ENCODE measurements around the gene KLF13.

KLF13 gene

GRCh38 chr15:31373096-31373865, 46.6 kb downstream of the KLF13 start:
- no peak overlapping the region for H3K4me3 ChIP-seq (ENCODE audit: low read depth, low read length)
- TF ChIP-seq CTCF (IDR thresholded peaks at IDR 0.05; ENCODE audit: borderline replicate concordance, insufficient read depth, low read depth, low read length): no peak

DNA sequence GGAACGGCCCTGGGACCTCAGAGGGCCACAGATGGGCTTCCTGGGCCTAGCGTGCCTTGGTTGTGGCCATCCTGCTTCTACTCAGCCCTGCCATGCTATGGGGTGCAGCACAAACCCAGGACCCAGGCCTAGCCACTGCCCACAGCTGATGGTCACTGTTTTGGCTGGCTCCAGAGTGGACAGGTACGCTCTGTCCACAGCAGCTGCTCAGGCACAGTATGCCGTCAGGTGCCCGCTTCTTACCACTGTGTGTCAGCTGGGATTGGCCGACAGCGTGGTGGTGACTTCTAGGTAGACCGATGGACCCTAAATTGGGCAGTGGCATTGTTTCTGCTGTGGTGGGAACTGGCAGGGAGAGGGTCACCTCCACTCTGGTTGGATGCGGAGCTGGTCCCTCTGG, 47.3 kb downstream of the KLF13 start:
- TF ChIP-seq CTCF (IDR thresholded peaks at IDR 0.05; ENCODE audit: borderline replicate concordance, insufficient read depth, low read depth, low read length): no peak
- H3K4me3 ChIP-seq (ENCODE audit: low read depth, low read length): no peak overlapping the region

GRCh38 chr15:31374489-31374888, 47.9 kb downstream of the KLF13 start:
- TF ChIP-seq CTCF (IDR thresholded peaks at IDR 0.05; ENCODE audit: borderline replicate concordance, insufficient read depth, low read depth, low read length): no peak
- H3K4me3 ChIP-seq (ENCODE audit: low read depth, low read length): no peak overlapping the region

DNA sequence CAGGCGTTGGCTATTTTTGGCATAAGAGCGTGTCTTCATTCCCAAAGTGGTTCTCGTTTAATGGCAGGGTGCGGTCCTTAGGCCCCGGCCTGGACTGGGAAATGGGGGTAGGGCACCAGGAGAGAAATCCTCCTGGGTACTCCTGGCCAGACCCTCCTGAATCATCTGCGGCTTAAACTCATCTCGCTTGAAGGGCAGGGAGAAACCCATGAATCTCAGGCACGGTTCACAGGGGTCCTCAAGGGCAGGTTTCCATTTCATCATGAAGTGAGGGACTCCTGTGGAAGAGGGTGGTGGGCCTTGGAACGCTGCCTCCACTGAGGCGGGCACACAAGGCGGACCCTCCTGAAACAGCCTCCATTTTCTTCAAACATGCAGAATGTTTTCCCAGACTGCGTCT, 48.4 kb downstream of the KLF13 start:
- H3K4me3 ChIP-seq (ENCODE audit: low read depth, low read length): no peak overlapping the region
- no peak for TF ChIP-seq CTCF (IDR thresholded peaks at IDR 0.05; ENCODE audit: borderline replicate concordance, insufficient read depth, low read depth, low read length)

DNA sequence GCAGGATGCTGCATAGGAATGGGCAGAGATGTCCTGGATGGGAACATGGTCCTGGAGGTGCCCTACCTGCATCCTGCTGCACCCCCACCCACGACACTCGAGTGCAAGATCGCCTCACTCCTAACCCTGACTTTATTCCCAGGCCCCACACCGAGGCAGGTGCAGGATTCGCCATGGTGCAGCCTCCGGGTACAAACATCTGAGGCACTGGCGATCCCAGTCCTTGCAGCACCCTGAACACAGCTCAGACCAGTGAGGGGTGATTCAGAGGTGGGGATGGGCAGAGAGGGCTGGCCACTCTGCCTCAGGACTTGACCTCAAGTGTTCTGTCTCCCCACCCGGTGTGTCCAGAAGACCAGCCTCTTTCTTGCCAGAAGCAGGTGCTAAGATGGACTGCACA, 49.1 kb downstream of the KLF13 start:
- no peak for TF ChIP-seq CTCF (IDR thresholded peaks at IDR 0.05; ENCODE audit: borderline replicate concordance, insufficient read depth, low read depth, low read length)
- no peak overlapping the region for H3K4me3 ChIP-seq (ENCODE audit: low read depth, low read length)

GRCh38 chr15:31376511-31376910, 49.9 kb downstream of the KLF13 start:
- no peak for TF ChIP-seq CTCF (IDR thresholded peaks at IDR 0.05; ENCODE audit: borderline replicate concordance, insufficient read depth, low read depth, low read length)
- H3K4me3 ChIP-seq (ENCODE audit: low read depth, low read length): no peak overlapping the region

DNA sequence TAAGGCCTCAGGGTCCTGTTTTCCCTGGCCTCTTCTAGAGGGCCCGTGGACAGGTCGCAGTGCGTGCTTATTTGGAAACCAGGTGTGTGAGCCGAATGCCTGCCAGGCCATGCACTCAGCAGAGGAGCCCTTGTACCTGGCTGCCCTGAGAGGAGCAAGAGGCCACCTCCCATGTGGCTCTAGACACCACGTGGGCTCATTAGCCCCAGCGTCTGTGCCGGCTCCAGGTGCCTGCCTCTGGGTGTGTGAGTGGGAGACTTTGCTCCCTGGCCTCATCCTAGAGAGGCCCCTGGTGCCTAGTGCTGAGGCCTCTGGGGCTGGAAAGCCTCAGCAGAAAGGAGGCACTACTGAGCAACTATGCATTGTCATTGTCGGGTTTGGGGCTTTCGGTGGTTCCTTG, 50.4 kb downstream of the KLF13 start:
- no peak for TF ChIP-seq CTCF (IDR thresholded peaks at IDR 0.05; ENCODE audit: borderline replicate concordance, insufficient read depth, low read depth, low read length)
- no peak overlapping the region for H3K4me3 ChIP-seq (ENCODE audit: low read depth, low read length)
